ENCODE measurements around the gene TGFBR3L.

- no peak for TF ChIP-seq CTCF (IDR thresholded peaks at IDR 0.05)
- TF ChIP-seq POLR2A (IDR thresholded peaks at IDR 0.05) = peak; percentile 53 to 89
Measured at GRCh38 chr19:7943444-7944176, 29.0 kb downstream of the TGFBR3L start, which contains the start of gene TIMM44.
